ENCODE data around the gene NEMP1. TPM values are rescaled to one million over a fixed set of nuclear protein-coding genes. Genes with fewer than 3 reads are reported as not detected.
A peak's percentile ranks its signal among the peaks of the same experiment; 100 is the strongest.

Gene NEMP1
- total and polyA plus RNA-seq, 2 of the 13 experiments (the other 11 are each of a cell fraction or from before 2014, with no cell fraction given), result 11.4 to 12.9 TPM

- TF ChIP-seq ZNF251 (CRISPR knock-in tag; IDR thresholded peaks at IDR 0.05), result no peak
- no peak for TF ChIP-seq DMTF1 (CRISPR knock-in tag; IDR thresholded peaks at IDR 0.05)
- no peak for TF ChIP-seq HNF4G (IDR thresholded peaks at IDR 0.05; ENCODE audit: borderline replicate concordance, low read depth, low read length)
- TF ChIP-seq HNF4G (CRISPR knock-in tag; IDR thresholded peaks at IDR 0.05; ENCODE audit: borderline replicate concordance, low read depth), result no peak
- no peak for TF ChIP-seq TIGD3 (CRISPR knock-in tag; IDR thresholded peaks at IDR 0.05; ENCODE audit: borderline replicate concordance)
- no peak for TF ChIP-seq ZNF441 (CRISPR knock-in tag; IDR thresholded peaks at IDR 0.05; ENCODE audit: borderline replicate concordance)
- 0 out of 2 replicates have a peak, but pooled peaks have one; percentile 56 for TF ChIP-seq ZNF558 (CRISPR knock-in tag; IDR thresholded peaks at IDR 0.05; ENCODE audit: borderline replicate concordance)
- no peak for TF ChIP-seq THAP9 (CRISPR knock-in tag; IDR thresholded peaks at IDR 0.05; ENCODE audit: borderline replicate concordance)
- no peak for TF ChIP-seq DDIT3 (CRISPR knock-in tag; IDR thresholded peaks at IDR 0.05)
- TF ChIP-seq GABPB1 (CRISPR knock-in tag; IDR thresholded peaks at IDR 0.05), result peak; percentile 84
- TF ChIP-seq ZBTB37 (CRISPR knock-in tag; IDR thresholded peaks at IDR 0.05), result no peak
- TF ChIP-seq KAT8 (CRISPR knock-in tag; IDR thresholded peaks at IDR 0.05), result peak; percentile 83
- TF ChIP-seq PHB2 (IDR thresholded peaks at IDR 0.05; ENCODE audit: partially characterized antibody), result no peak
- TF ChIP-seq ZNF577 (CRISPR knock-in tag; IDR thresholded peaks at IDR 0.05; ENCODE audit: borderline replicate concordance, low read depth), result no peak
- TF ChIP-seq ZSCAN30 (CRISPR knock-in tag; IDR thresholded peaks at IDR 0.05), result no peak
- TF ChIP-seq ZKSCAN5 (CRISPR knock-in tag; IDR thresholded peaks at IDR 0.05), result no peak
- TF ChIP-seq TRAFD1 (CRISPR knock-in tag; IDR thresholded peaks at IDR 0.05; ENCODE audit: borderline replicate concordance), result no peak
- no peak for TF ChIP-seq ISX (CRISPR knock-in tag; conservative IDR thresholded peaks at IDR 0.05)
These were observed at the start of gene NEMP1 (continued) for GRCh38 chr12:57078519-57079404.

Data from HepG2 (cell line).